OCI-M1 (cell line): ENCODE results near the gene DENND1A.
"Not testable (repeated sequence)": the region's sequence is repeated elsewhere in the genome, so short reads cannot be mapped to it uniquely, and the experiment has no call there.

Experiments used
- DNase-seq: peaks from one replicate; lab custom pipeline; 2025; lab: John Stamatoyannopoulos, UW

Gene DENND1A

GRCh38 chr9:123411636-123412035 lies 518.3 kb downstream of the DENND1A start:
- no peak for DNase-seq

- no peak for DNase-seq
These were observed 518.7 kb downstream of the DENND1A start for GRCh38 chr9:123411191-123411590.

GRCh38 chr9:123410281-123410910 lies 519.5 kb downstream of the DENND1A start:
- DNase-seq = no peak

GRCh38 chr9:123408313-123409262 lies 521.3 kb downstream of the DENND1A start:
- no peak for DNase-seq

- no peak for DNase-seq
These were observed 522.6 kb downstream of the DENND1A start for GRCh38 chr9:123407217-123407851.

- no peak for DNase-seq
These were observed 523.2 kb downstream of the DENND1A start for GRCh38 chr9:123406691-123407216.

- no peak for DNase-seq
These were observed 523.9 kb downstream of the DENND1A start for GRCh38 chr9:123406016-123406415.

- no peak for DNase-seq
These were observed 526.9 kb downstream of the DENND1A start for GRCh38 chr9:123402981-123403509.

GRCh38 chr9:123401879-123402513 lies 527.9 kb downstream of the DENND1A start:
- peak; percentile 71 for DNase-seq

GRCh38 chr9:123400926-123401503 lies 528.9 kb downstream of the DENND1A start:
- no peak for DNase-seq

- peak; percentile 65 for DNase-seq
These were observed 530.0 kb downstream of the DENND1A start for GRCh38 chr9:123399803-123400378.

GRCh38 chr9:123398938-123399337 lies 531.0 kb downstream of the DENND1A start:
- not testable (repeated sequence) for DNase-seq

- no peak for DNase-seq
These were observed 532.0 kb downstream of the DENND1A start for GRCh38 chr9:123397975-123398374.

GRCh38 chr9:123395689-123396511 lies 534.0 kb downstream of the DENND1A start:
- no peak for DNase-seq

- DNase-seq = no peak
These were observed 534.6 kb downstream of the DENND1A start for GRCh38 chr9:123395276-123395688.

- DNase-seq = no peak
These were observed 535.4 kb downstream of the DENND1A start for GRCh38 chr9:123394291-123395235.

GRCh38 chr9:123392802-123393201 lies 537.1 kb downstream of the DENND1A start:
- no peak for DNase-seq

GRCh38 chr9:123391946-123392345 lies 538.0 kb downstream of the DENND1A start:
- no peak for DNase-seq

- DNase-seq = no peak
These were observed 538.7 kb downstream of the DENND1A start for GRCh38 chr9:123391233-123391632.
